Astrocyte (in vitro differentiated cells and primary cell): ENCODE results near the gene IFITM2.

Experiments used
- CTCF ChIP-seq: IDR thresholded peaks from 2 replicates; pipeline ENCODE4 v1.5.1; 2011; ENCODE audit warnings: low read depth, mild to moderate bottlenecking, inconsistent platforms, low read length, moderate library complexity; ENCODE audit not compliant: insufficient read depth
- EZH2 ChIP-seq: IDR thresholded peaks from 2 replicates; pipeline ENCODE4 v1.6.1; 2012; ENCODE audit warnings: mild to moderate bottlenecking, low read length, inconsistent platforms; ENCODE audit not compliant: insufficient read depth

GRCh38 chr11:272195-272930, 35.3 kb upstream of the IFITM2 start:
- TF ChIP-seq CTCF, result no peak
- TF ChIP-seq EZH2, result no peak
